HL-60 (cell line): Measurements from ENCODE around the gene ACO1.

ENCODE experiments used
- CTCF ChIP-seq: IDR thresholded peaks from one replicate; pipeline ENCODE4 v1.5.1; 2011; ENCODE audit warnings: low read length, control low read depth, inconsistent platforms; ENCODE audit not compliant: insufficient read depth
- POLR2AphosphoS5 ChIP-seq: IDR thresholded peaks from 2 replicates; pipeline ENCODE4 v1.6.1; 2012; ENCODE audit warnings: low read depth
- REST ChIP-seq: IDR thresholded peaks from 2 replicates; pipeline ENCODE4 v1.6.1; 2012; ENCODE audit warnings: low read depth; ENCODE audit not compliant: insufficient replicate concordance

GRCh38 chr9:32387256-32387655 lies 2.8 kb downstream of the ACO1 start:
- TF ChIP-seq CTCF, result no peak
- TF ChIP-seq POLR2AphosphoS5, result no peak
- no peak for TF ChIP-seq REST
